ENCODE measurements around the gene ADD1. TPM values are rescaled to one million over a fixed set of nuclear protein-coding genes. Genes with fewer than 3 reads are reported as not detected.
"Not testable (repeated sequence)": the region's sequence is repeated elsewhere in the genome, so short reads cannot be mapped to it uniquely, and the experiment has no call there.

Gene ADD1
- total RNA-seq, 5 donors from 2014 or later (not counting 1 experiment from before 2014, with no cell fraction given), result 241 to 274 (median 256) TPM

- Histone ChIP-seq H3K9me3 (no peaks in the 10 kb centered on the region), H3K27me3 (replicated peaks in 1 of 2; ENCODE audit: control insufficient read depth in 2 of 2, extremely low read depth in 1 of 2, insufficient read depth in 2 of 2, low read length in 1 of 2) (no peaks in the 10 kb centered on the region), H3K4me3 (ENCODE audit: control insufficient read depth in 1 of 2, extremely low read depth in 1 of 2, low read length in 1 of 2) (no peak overlapping the region), H3K27ac (ENCODE audit: low read length) (no peak overlapping the region), H3K4me1 (ENCODE audit: control insufficient read depth in 1 of 2, extremely low read depth in 1 of 2, insufficient read depth in 2 of 2, low read length in 2 of 2) (peaks cover 0 to 10% of the 10 kb centered on the region in 2 experiments), H3K36me3 (ENCODE audit: control insufficient read depth in 2 of 2, extremely low read depth in 1 of 2, insufficient read depth in 1 of 2, low read length in 1 of 2) (peaks cover 11 to 93% of the 10 kb centered on the region in 2 donors)
- ChIA-PET CTCF (interaction anchor here in 1 of 2 donors (0.9 kb wide), 1 partner anchor 10 kb away, joined by 4 read pairs; no protein-coding TSS in a partner anchor), POLR2A (no interaction called here)
- Mint-ChIP-seq H3K36me3 (peaks cover 64% of the 10 kb centered on the region), H3K27me3 (no peaks in the 10 kb centered on the region), H3K4me1 (peaks cover 9 to 16% (median 14%) of the 10 kb centered on the region in 3 donors), H3K27ac (no peak overlapping the region), H3K4me3 (no peak overlapping the region), H3K9me3 (no peaks in the 10 kb centered on the region)
- 94% methylated on average over 13 of the region's 16 CpGs for WGBS (ENCODE audit: insufficient coverage)
- DNase-seq, result no peak
- ATAC-seq (replicated peaks in 1 of 4), result no peak
These were observed 106.8 kb downstream of the ADD1 start for GRCh38 chr4:2950221-2950989.

GRCh38 chr4:2953496-2953895, 109.9 kb downstream of the ADD1 start:
- Histone ChIP-seq H3K27me3 (replicated peaks in 1 of 2; ENCODE audit: control insufficient read depth in 2 of 2, extremely low read depth in 1 of 2, insufficient read depth in 2 of 2, low read length in 1 of 2) (no peaks in the 10 kb centered on the region), H3K4me3 (ENCODE audit: control insufficient read depth in 1 of 2, extremely low read depth in 1 of 2, low read length in 1 of 2) (no peak overlapping the region), H3K27ac (ENCODE audit: low read length) (peak overlapping the region; percentile 68), H3K9me3 (no peaks in the 10 kb centered on the region), H3K36me3 (ENCODE audit: control insufficient read depth in 2 of 2, extremely low read depth in 1 of 2, insufficient read depth in 1 of 2, low read length in 1 of 2) (peaks cover 13 to 94% of the 10 kb centered on the region in 2 donors), H3K4me1 (ENCODE audit: control insufficient read depth in 1 of 2, extremely low read depth in 1 of 2, insufficient read depth in 2 of 2, low read length in 2 of 2) (peaks cover 0 to 22% of the 10 kb centered on the region in 2 experiments)
- ChIA-PET POLR2A (no interaction called here), CTCF (interaction anchor here in 1 of 2 donors (1.0 to 1.9 kb wide), 2 partner anchors 9 to 17 kb away, joined by 5 to 8 read pairs; no protein-coding TSS in a partner anchor)
- Mint-ChIP-seq H3K9me3 (no peaks in the 10 kb centered on the region), H3K27ac (peak overlapping the region; percentile 85 to 92), H3K4me1 (peaks cover 26 to 34% (median 28%) of the 10 kb centered on the region in 3 donors), H3K4me3 (no peak overlapping the region), H3K27me3 (no peaks in the 10 kb centered on the region), H3K36me3 (peaks cover 67% of the 10 kb centered on the region)
- ATAC-seq (replicated peaks in 1 of 4), result no peak
- WGBS (ENCODE audit: insufficient coverage), result 67% methylated on average over 2 of the region's 6 CpGs
- no peak for DNase-seq

GRCh38 chr4:2954358-2955185, 110.9 kb downstream of the ADD1 start:
- Mint-ChIP-seq H3K4me1 (peaks cover 32 to 42% (median 37%) of the 10 kb centered on the region in 3 donors), H3K27ac (peak overlapping the region; percentile 85 to 92), H3K9me3 (no peaks in the 10 kb centered on the region), H3K36me3 (peaks cover 63% of the 10 kb centered on the region), H3K4me3 (peak overlapping the region in 1 of 3 donors; percentile 9), H3K27me3 (no peaks in the 10 kb centered on the region)
- DNase-seq (peak in 18 of 35 experiments; percentile 26 to 76 (median 44)), ATAC-seq (replicated peaks in 1 of 4) (peak; percentile 46 to 80 (median 53))
- H3K36me3 ChIP-seq (ENCODE audit: control insufficient read depth in 2 of 2, extremely low read depth in 1 of 2, insufficient read depth in 1 of 2, low read length in 1 of 2), result peaks cover 10 to 89% of the 10 kb centered on the region in 2 donors
- no peaks in the 10 kb centered on the region for H3K27me3 ChIP-seq (replicated peaks in 1 of 2; ENCODE audit: control insufficient read depth in 2 of 2, extremely low read depth in 1 of 2, insufficient read depth in 2 of 2, low read length in 1 of 2)
- no peaks in the 10 kb centered on the region for H3K9me3 ChIP-seq
- CTCF ChIA-PET, result interaction anchor here in 1 of 2 donors (0.8 to 1.9 kb wide), 6 partner anchors 9 to 1770 kb away, joined by 3 to 8 read pairs (median 4); partner anchors contain the start of genes GRK4, NOP14 and TNIP2
- H3K4me3 ChIP-seq (ENCODE audit: control insufficient read depth in 1 of 2, extremely low read depth in 1 of 2, low read length in 1 of 2), result no peak overlapping the region
- POLR2A ChIA-PET, result interaction anchor here in 1 of 2 donors (0.5 to 0.7 kb wide), 3 partner anchors 11 to 417 kb away, joined by 3 to 4 read pairs (median 4); no protein-coding TSS in a partner anchor
- peak overlapping the region; percentile 68 for H3K27ac ChIP-seq (ENCODE audit: low read length)
- peaks cover 0 to 24% of the 10 kb centered on the region in 2 experiments for H3K4me1 ChIP-seq (ENCODE audit: control insufficient read depth in 1 of 2, extremely low read depth in 1 of 2, insufficient read depth in 2 of 2, low read length in 2 of 2)
- 14% methylated on average over 10 of the region's 33 CpGs for WGBS (ENCODE audit: insufficient coverage)

- not testable (repeated sequence) for H3K9me3 Mint-ChIP-seq; H3K27me3 ChIP-seq (replicated peaks in 1 of 2; ENCODE audit: control insufficient read depth in 2 of 2, extremely low read depth in 1 of 2, insufficient read depth in 2 of 2, low read length in 1 of 2); H3K4me3 Mint-ChIP-seq; DNase-seq; H3K9me3 ChIP-seq; H3K4me3 ChIP-seq (ENCODE audit: control insufficient read depth in 1 of 2, extremely low read depth in 1 of 2, low read length in 1 of 2); ATAC-seq (replicated peaks in 1 of 4); H3K27me3 Mint-ChIP-seq
- Mint-ChIP-seq H3K36me3 (peaks cover 56% of the 10 kb centered on the region), H3K4me1 (peaks cover 36 to 49% (median 44%) of the 10 kb centered on the region in 3 donors), H3K27ac (peak overlapping the region in 1 of 2 donors; percentile 61)
- CTCF ChIA-PET, result interaction anchor here in 1 of 2 donors (0.6 to 0.8 kb wide), 3 partner anchors 19 to 1771 kb away, joined by 3 to 5 read pairs (median 3); no protein-coding TSS in a partner anchor
- WGBS (ENCODE audit: insufficient coverage), result 96% methylated on average over 12 of the region's 44 CpGs
- Histone ChIP-seq H3K4me1 (ENCODE audit: control insufficient read depth in 1 of 2, extremely low read depth in 1 of 2, insufficient read depth in 2 of 2, low read length in 2 of 2) (peaks cover 0 to 27% of the 10 kb centered on the region in 2 experiments), H3K27ac (ENCODE audit: low read length) (peak overlapping the region; percentile 68), H3K36me3 (ENCODE audit: control insufficient read depth in 2 of 2, extremely low read depth in 1 of 2, insufficient read depth in 1 of 2, low read length in 1 of 2) (peaks cover 10 to 81% of the 10 kb centered on the region in 2 donors)
- POLR2A ChIA-PET, result interaction anchor here in 1 of 2 donors (0.6 kb wide), 1 partner anchor 170 kb away, joined by 9 read pairs; no protein-coding TSS in a partner anchor
These were observed 111.8 kb downstream of the ADD1 start for GRCh38 chr4:2955186-2956044.

GRCh38 chr4:2958446-2958845, 114.8 kb downstream of the ADD1 start:
- H3K27ac ChIP-seq (ENCODE audit: low read length), result no peak overlapping the region
- H3K4me3 Mint-ChIP-seq, result no peak overlapping the region

More at GRCh38 chr4:2958446-2958845, 114.8 kb downstream of the ADD1 start:
- POLR2A ChIA-PET, result no interaction called here
- Mint-ChIP-seq H3K9me3 (no peaks in the 10 kb centered on the region), H3K36me3 (peaks cover 32% of the 10 kb centered on the region), H3K27me3 (no peaks in the 10 kb centered on the region), H3K27ac (peak overlapping the region in 1 of 2 donors; percentile 42), H3K4me1 (peaks cover 49 to 61% (median 56%) of the 10 kb centered on the region in 3 donors)
- no peak for ATAC-seq (replicated peaks in 1 of 4)
- H3K36me3 ChIP-seq (ENCODE audit: control insufficient read depth in 2 of 2, extremely low read depth in 1 of 2, insufficient read depth in 1 of 2, low read length in 1 of 2), result peaks cover 7 to 52% of the 10 kb centered on the region in 2 donors
- no peak overlapping the region for H3K4me3 ChIP-seq (ENCODE audit: control insufficient read depth in 1 of 2, extremely low read depth in 1 of 2, low read length in 1 of 2)
- CTCF ChIA-PET, result no interaction called here
- 86% methylated on average over 8 of the region's 9 CpGs for WGBS (ENCODE audit: insufficient coverage)
- no peaks in the 10 kb centered on the region for H3K9me3 ChIP-seq
- DNase-seq, result no peak
- no peaks in the 10 kb centered on the region for H3K27me3 ChIP-seq (replicated peaks in 1 of 2; ENCODE audit: control insufficient read depth in 2 of 2, extremely low read depth in 1 of 2, insufficient read depth in 2 of 2, low read length in 1 of 2)
- H3K4me1 ChIP-seq (ENCODE audit: control insufficient read depth in 1 of 2, extremely low read depth in 1 of 2, insufficient read depth in 2 of 2, low read length in 2 of 2), result peaks cover 3 to 43% of the 10 kb centered on the region in 2 experiments
